Vagina (tissue), 2 donors: ENCODE measurements around the gene DIO3. TPM values are rescaled to one million over a fixed set of nuclear protein-coding genes. Genes with fewer than 3 reads are reported as not detected.

Experiments used
- DNase-seq, 2 donors: peaks; one replicate each; pipeline ENCODE4 v3.0.0-alpha.2; 2017; ENCODE audit errors: extremely low spot score in 2 of 2
- H3K27ac ChIP-seq: fragments of 200-600 bp; sonication (generic); one replicate; pipeline ENCODE4 v1.5.1; 2019
- H3K27me3 ChIP-seq: fragments of 200-600 bp; sonication (generic); one replicate; pipeline ENCODE4 v1.5.1; 2019
- H3K36me3 ChIP-seq, 2 donors: fragments of 200-600 bp; sonication (generic); one replicate each; pipeline ENCODE4 v1.5.1; 2017 to 2019
- H3K4me1 ChIP-seq: fragments of 200-600 bp; sonication (generic); one replicate; pipeline ENCODE4 v1.5.1; 2019
- H3K4me3 ChIP-seq, 2 donors: fragments of 200-600 bp; sonication (generic); 1 replicate in 1 of 2; 2 replicates in 1 of 2; pipeline ENCODE4 v1.5.1; 2016 to 2019
- H3K9me3 ChIP-seq: fragments of 200-600 bp; sonication (generic); one replicate; pipeline ENCODE4 v1.5.1; 2019
- POLR2A ChIP-seq, 2 donors: fragments of 450-650 bp; IDR thresholded peaks; one replicate each; pipeline ENCODE4 v1.6.1; 2017; ENCODE audit warnings: antibody characterized with exemption in 2 of 2, mild to moderate bottlenecking in 2 of 2, moderate library complexity in 2 of 2
- POLR2AphosphoS5 ChIP-seq, 2 donors: sonication (generic); formaldehyde crosslinking; IDR thresholded peaks; one replicate each; pipeline ENCODE4 v1.9.0; 2017; ENCODE audit warnings: antibody characterized with exemption in 2 of 2, mild to moderate bottlenecking in 2 of 2, low read depth in 1 of 2; ENCODE audit not compliant: insufficient read depth in 1 of 2
- intact Hi-C: fragments of 100-400 bp; cut with DNase I; formaldehyde crosslinking; loops from one replicate; pipeline ENCODE4 v1.15.1; 2023
- total RNA-seq: library from RNA; depleted of rRNA; stranded (reverse); fragments of >200 nt; gene quantifications from one replicate; pipeline ENCODE4 v1.2.3, GENCODE V29; 2016
- TF ChIP-seq, protein P1 (sequence below), 3 experiments: fragments of 450-650 bp in 2 of 3; fragments of 200-600 bp in 1 of 3; sonication (generic) in 1 of 3; IDR thresholded peaks; one replicate each; pipeline ENCODE4 v1.5.1; 2017 to 2019; ENCODE audit warnings: antibody characterized with exemption in 3 of 3, mild to moderate bottlenecking in 2 of 3, moderate library complexity in 2 of 3

The DIO3 gene
- total RNA-seq, 1 donor from 2014 or later = 52.1 TPM

DNA sequence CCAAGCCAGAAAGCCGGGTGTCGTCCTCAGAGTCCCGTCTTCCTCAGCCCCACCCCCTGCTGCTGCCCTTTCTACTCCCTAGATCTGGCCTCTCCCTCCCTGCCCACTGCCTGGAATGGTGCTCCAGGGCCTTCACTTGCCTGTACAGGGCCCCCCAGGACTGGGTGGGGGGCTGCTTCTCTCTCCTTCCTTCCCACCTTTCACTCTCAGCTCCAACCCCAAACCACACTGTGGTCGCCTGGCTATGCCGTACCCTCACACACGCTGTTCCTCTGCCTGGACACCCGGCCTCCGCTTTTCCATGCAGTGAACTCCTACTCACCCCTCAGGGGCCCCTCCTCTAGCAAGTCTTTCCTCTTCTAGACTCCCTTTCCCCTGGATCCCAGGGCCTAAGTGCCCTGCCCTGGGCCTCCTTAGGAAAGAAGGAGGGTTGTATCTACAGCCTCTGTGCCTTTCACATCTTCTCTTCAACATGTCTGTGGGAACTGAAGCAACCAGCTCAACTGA is 25.5 kb upstream of the DIO3 start:
- H3K4me1 ChIP-seq = peaks cover 7% of the 10 kb centered on the region
- H3K4me3 ChIP-seq = no peak overlapping the region
- intact Hi-C loops = no loop called here
- no peaks in the 10 kb centered on the region for H3K9me3 ChIP-seq
- TF ChIP-seq POLR2A (IDR thresholded peaks at IDR 0.05) = no peak
- TF ChIP-seq POLR2AphosphoS5 (IDR thresholded peaks at IDR 0.05; ENCODE audit: insufficient read depth in 1 of 2, low read depth in 1 of 2) = no peak
- no peak for DNase-seq
- H3K27ac ChIP-seq = no peak overlapping the region
- H3K36me3 ChIP-seq = no peaks in the 10 kb centered on the region
- H3K27me3 ChIP-seq = no peaks in the 10 kb centered on the region

DNA sequence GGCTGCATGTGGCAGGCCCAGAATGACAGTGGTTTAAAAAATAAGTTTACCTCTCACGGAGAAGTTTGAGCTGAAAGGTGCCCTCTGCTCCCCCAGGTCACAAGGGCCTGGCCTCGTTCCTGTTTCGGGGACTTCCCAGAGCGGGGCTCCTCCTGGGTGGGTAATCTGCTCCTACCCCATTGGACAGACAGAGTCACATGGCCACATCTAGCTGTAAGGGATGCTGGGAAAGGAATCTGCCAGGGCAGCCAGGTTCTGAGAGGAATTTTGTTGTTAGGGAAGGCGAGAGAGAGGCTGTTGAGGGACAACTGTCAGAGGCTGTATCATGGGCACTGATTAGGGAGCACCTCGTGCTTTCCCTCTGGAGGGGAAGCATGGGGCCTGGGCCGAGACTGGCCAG is 24.0 kb upstream of the DIO3 start:
- no peak overlapping the region for H3K4me3 ChIP-seq
- no peak overlapping the region for H3K27ac ChIP-seq
- H3K36me3 ChIP-seq = no peaks in the 10 kb centered on the region
- no peaks in the 10 kb centered on the region for H3K27me3 ChIP-seq
- no peak for TF ChIP-seq POLR2AphosphoS5 (IDR thresholded peaks at IDR 0.05; ENCODE audit: insufficient read depth in 1 of 2, low read depth in 1 of 2)
- no peak for TF ChIP-seq POLR2A (IDR thresholded peaks at IDR 0.05)
- TF ChIP-seq, protein P1, sequence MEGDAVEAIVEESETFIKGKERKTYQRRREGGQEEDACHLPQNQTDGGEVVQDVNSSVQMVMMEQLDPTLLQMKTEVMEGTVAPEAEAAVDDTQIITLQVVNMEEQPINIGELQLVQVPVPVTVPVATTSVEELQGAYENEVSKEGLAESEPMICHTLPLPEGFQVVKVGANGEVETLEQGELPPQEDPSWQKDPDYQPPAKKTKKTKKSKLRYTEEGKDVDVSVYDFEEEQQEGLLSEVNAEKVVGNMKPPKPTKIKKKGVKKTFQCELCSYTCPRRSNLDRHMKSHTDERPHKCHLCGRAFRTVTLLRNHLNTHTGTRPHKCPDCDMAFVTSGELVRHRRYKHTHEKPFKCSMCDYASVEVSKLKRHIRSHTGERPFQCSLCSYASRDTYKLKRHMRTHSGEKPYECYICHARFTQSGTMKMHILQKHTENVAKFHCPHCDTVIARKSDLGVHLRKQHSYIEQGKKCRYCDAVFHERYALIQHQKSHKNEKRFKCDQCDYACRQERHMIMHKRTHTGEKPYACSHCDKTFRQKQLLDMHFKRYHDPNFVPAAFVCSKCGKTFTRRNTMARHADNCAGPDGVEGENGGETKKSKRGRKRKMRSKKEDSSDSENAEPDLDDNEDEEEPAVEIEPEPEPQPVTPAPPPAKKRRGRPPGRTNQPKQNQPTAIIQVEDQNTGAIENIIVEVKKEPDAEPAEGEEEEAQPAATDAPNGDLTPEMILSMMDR (IDR thresholded peaks at IDR 0.05) = no peak
- peaks cover 7% of the 10 kb centered on the region for H3K4me1 ChIP-seq
- intact Hi-C loops = no loop called here
- H3K9me3 ChIP-seq = no peaks in the 10 kb centered on the region
- DNase-seq = no peak

DNA sequence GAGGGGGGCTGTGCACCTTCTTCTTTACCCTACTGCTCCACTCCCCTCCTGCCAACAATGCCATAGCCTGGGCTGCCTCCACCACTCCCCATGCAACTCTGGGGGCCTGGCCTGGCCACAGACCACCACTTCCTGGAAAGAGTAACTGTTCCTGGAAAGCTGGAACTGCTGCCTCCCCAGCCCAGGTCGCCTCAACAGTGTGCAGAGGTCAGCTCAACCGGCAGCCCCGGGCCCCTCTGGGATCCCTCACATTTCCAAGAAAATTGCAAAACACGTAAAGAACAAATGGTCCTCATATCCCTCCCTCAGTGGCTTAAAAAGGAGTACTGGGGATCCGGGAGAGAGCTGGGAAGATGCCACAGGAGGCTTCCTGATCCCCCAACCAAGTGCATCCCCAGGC is 22.4 kb upstream of the DIO3 start:
- TF ChIP-seq, protein P1 (IDR thresholded peaks at IDR 0.05) = no peak
- TF ChIP-seq POLR2AphosphoS5 (IDR thresholded peaks at IDR 0.05; ENCODE audit: insufficient read depth in 1 of 2, low read depth in 1 of 2) (no peak), POLR2A (IDR thresholded peaks at IDR 0.05) (no peak)
- H3K9me3 ChIP-seq = no peaks in the 10 kb centered on the region

DNA sequence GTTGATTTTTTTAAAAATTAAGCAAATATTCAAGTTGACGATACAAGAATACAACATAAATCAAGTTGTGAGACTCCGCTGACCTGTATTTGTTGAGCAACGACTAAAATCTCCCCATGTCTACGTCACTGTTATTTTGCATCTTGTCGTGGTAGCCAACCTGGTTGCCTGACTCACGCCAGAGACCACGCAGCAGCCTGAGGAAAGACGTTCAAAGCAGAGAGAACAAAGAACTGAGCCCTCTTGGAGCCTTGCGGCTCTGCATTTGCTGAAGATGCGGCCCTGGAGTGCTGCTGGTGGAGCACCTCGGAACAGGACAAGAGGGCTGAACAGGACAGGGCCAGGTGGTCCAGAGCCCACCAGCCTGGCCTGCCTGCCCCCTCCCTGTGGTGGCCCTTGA is 21.4 kb upstream of the DIO3 start:
- Histone ChIP-seq H3K27ac (no peak overlapping the region), H3K36me3 (no peaks in the 10 kb centered on the region), H3K9me3 (no peaks in the 10 kb centered on the region), H3K4me3 (no peak overlapping the region), H3K4me1 (peaks cover 7% of the 10 kb centered on the region), H3K27me3 (no peaks in the 10 kb centered on the region)
- TF ChIP-seq POLR2AphosphoS5 (IDR thresholded peaks at IDR 0.05; ENCODE audit: insufficient read depth in 1 of 2, low read depth in 1 of 2) (no peak), POLR2A (IDR thresholded peaks at IDR 0.05) (no peak)
- TF ChIP-seq, protein P1 (IDR thresholded peaks at IDR 0.05) = no peak
- intact Hi-C loops = no loop called here
- no peak for DNase-seq

More for the DNA sequence above, 22.4 kb upstream of the DIO3 start:
- no peaks in the 10 kb centered on the region for H3K27me3 ChIP-seq
- no peak overlapping the region for H3K4me3 ChIP-seq
- peaks cover 7% of the 10 kb centered on the region for H3K4me1 ChIP-seq
- no peak overlapping the region for H3K27ac ChIP-seq
- DNase-seq = no peak
- intact Hi-C loops = no loop called here
- H3K36me3 ChIP-seq = no peaks in the 10 kb centered on the region

GRCh38 chr14:101540481-101541462 is 20.5 kb upstream of the DIO3 start:
- TF ChIP-seq, protein P1 (IDR thresholded peaks at IDR 0.05) = no peak
- TF ChIP-seq POLR2A (IDR thresholded peaks at IDR 0.05) (no peak), POLR2AphosphoS5 (IDR thresholded peaks at IDR 0.05; ENCODE audit: insufficient read depth in 1 of 2, low read depth in 1 of 2) (no peak)
- intact Hi-C loops = no loop called here
- H3K27me3 ChIP-seq = no peaks in the 10 kb centered on the region
- H3K27ac ChIP-seq = no peak overlapping the region
- H3K4me3 ChIP-seq = no peak overlapping the region
- H3K36me3 ChIP-seq = no peaks in the 10 kb centered on the region
- peaks cover 1% of the 10 kb centered on the region for H3K4me1 ChIP-seq
- DNase-seq = no peak
- H3K9me3 ChIP-seq = no peaks in the 10 kb centered on the region
